K562 (cell line): Measurements from ENCODE around the gene ZNF155. TPM values are rescaled to one million over a fixed set of nuclear protein-coding genes. Genes with fewer than 3 reads are reported as not detected.
A peak's percentile ranks its signal among the peaks of the same experiment; 100 is the strongest.

Experiments used
- BCLAF1 ChIP-seq, 2 experiments: fragments of 450-650 bp in 1 of 2; IDR thresholded peaks; 2 replicates each; pipeline ENCODE4 v1.6.1; 2011 to 2017; ENCODE audit warnings: low read depth in 2 of 2, antibody characterized with exemption in 1 of 2, borderline replicate concordance in 1 of 2, low read length in 1 of 2, mild to moderate bottlenecking in 1 of 2, mixed read lengths in 1 of 2; ENCODE audit not compliant: control insufficient read depth in 1 of 2
- COPS2 ChIP-seq: fragments of 450-650 bp; conservative IDR thresholded peaks from 2 replicates; pipeline ENCODE4 v1.6.1; 2016; ENCODE audit warnings: mild to moderate bottlenecking, moderate library complexity
- HDAC2 ChIP-seq: fragments of 450-650 bp; IDR thresholded peaks from 2 replicates; pipeline ENCODE4 v1.6.1; 2016; ENCODE audit warnings: mild to moderate bottlenecking
- HNRNPH1 ChIP-seq: fragments of 200-400 bp; formaldehyde crosslinking; optimal IDR thresholded peaks from 2 replicates; pipeline ENCODE3; 2017; ENCODE audit warnings: low read depth, mild to moderate bottlenecking, low read length, moderate library complexity
- HNRNPLL ChIP-seq: fragments of 200-400 bp; formaldehyde crosslinking; IDR thresholded peaks from 2 replicates; pipeline ENCODE4 v1.6.1; 2017; ENCODE audit warnings: low read length, low read depth, mild to moderate bottlenecking; ENCODE audit not compliant: poor library complexity, severe bottlenecking
- NUFIP1 ChIP-seq: fragments of 450-650 bp; IDR thresholded peaks from 2 replicates; pipeline ENCODE4 v1.6.1; 2018; ENCODE audit not compliant: partially characterized antibody
- SNIP1 ChIP-seq: fragments of 450-650 bp; IDR thresholded peaks from 2 replicates; pipeline ENCODE4 v1.7.1; 2017; ENCODE audit warnings: low read depth, mild to moderate bottlenecking
- TEAD1 ChIP-seq, 2 experiments: fragments of 450-650 bp in 1 of 2; sonication (generic) in 1 of 2; formaldehyde crosslinking; IDR thresholded peaks; 2 replicates each; pipeline versions ENCODE4 v1.4.0 to v1.8.0; 2020 to 2022; ENCODE audit warnings: mild to moderate bottlenecking in 2 of 2, missing genetic modification reagents in 1 of 2
- ZEB2 ChIP-seq: fragments of 450-650 bp; IDR thresholded peaks from 2 replicates; pipeline ENCODE4 v1.6.1; 2016
- ZFP36 ChIP-seq: fragments of 150-350 bp; IDR thresholded peaks from 2 replicates; pipeline ENCODE4 v1.6.1; 2018; ENCODE audit warnings: low read length, low read depth; ENCODE audit not compliant: partially characterized antibody
- ZNF280A ChIP-seq: fragments of 450-650 bp; IDR thresholded peaks from 2 replicates; pipeline ENCODE4 v1.6.1; 2018; ENCODE audit warnings: mild to moderate bottlenecking, low read depth; ENCODE audit not compliant: partially characterized antibody
- ZNF512 ChIP-seq: IDR thresholded peaks from 2 replicates; pipeline ENCODE4 v1.6.1; 2016; ENCODE audit warnings: missing genetic modification characterization, missing compliant biosample characterization
- ZNF76 ChIP-seq: fragments of 250-450 bp; sonication (Bioruptor Pico); IDR thresholded peaks from 2 replicates; pipeline ENCODE4 v1.4.0; 2020; ENCODE audit warnings: mild to moderate bottlenecking, moderate library complexity, borderline replicate concordance
- polyA plus RNA-seq, 8 experiments: library from polyadenylated mRNA; depleted of rRNA in 4 of 8; stranded (reverse) in 5 of 8; unstranded in 3 of 8; fragments of >200 nt; fragmentation: Nextera tagmentation in 2 of 8; fragmentation: Illumina TruSeq in 1 of 8; extraction: Ambion mirVana in 2 of 8; extraction: Trizol in 1 of 8; gene quantifications; 2 replicates each; pipeline versions ENCODE4 v1.2.1 to v1.2.3, GENCODE V29; 2011 to 2014; ENCODE audit warnings: inconsistent platforms in 1 of 8, missing spikeins in 1 of 8
- total RNA-seq, 7 experiments: library from RNA; depleted of rRNA in 6 of 7; stranded (reverse); fragments of >200 nt in 6 of 7; fragmentation: Illumina TruSeq in 2 of 7; extraction: Trizol in 2 of 7; gene quantifications; 2 replicates each; pipeline versions ENCODE4 v1.2.1 to v1.2.3, GENCODE V29; 2011 to 2021; ENCODE audit warnings: low replicate concordance in 1 of 7

ZNF155 gene
- total and polyA plus RNA-seq, 9 of the 15 experiments (the other 6 are each of a cell fraction or from before 2014, with no cell fraction given) = 0.09 to 0.76 (median 0.37) TPM

GRCh38 chr19:43950834-43951645 lies 32.9 kb upstream of the ZNF155 start, which contains the start of gene ZNF221 (continued):
- TF ChIP-seq ZNF76 (CRISPR knock-in tag) (no peak), ZNF280A (no peak), BCLAF1 (IDR thresholded peaks at IDR 0.05; ENCODE audit: borderline replicate concordance in 1 of 2, control insufficient read depth in 1 of 2, low read depth in 2 of 2, low read length in 1 of 2) (peak in 1 of 2 experiments; percentile 59; a peak in 1 of 4 replicates), TEAD1 (CRISPR knock-in tag; IDR thresholded peaks at IDR 0.05) (peak in 1 of 2 experiments; percentile 54; a peak in 2 of 4 replicates), ZEB2 (peak; percentile 53; the same call in 1 of the 2 replicates), HDAC2 (no peak), COPS2 (no peak), HNRNPLL (peak; percentile 55), HNRNPH1 (no peak), SNIP1 (no peak), ZNF512 (tag) (no peak), NUFIP1 (no peak), ZFP36 (no peak)
- TF ChIP-seq, all 486 proteins: peak for 103
